Stimulated activated CD4-positive, alpha-beta T cell treated with anti-CD3 and anti-CD28 coated beads, Interleukin-15, amount 100 ng/mL, for 24 hours (primary cell): Measurements from ENCODE around the gene LIPG.

Source experiments
- DNase-seq: peaks from one replicate; pipeline ENCODE4 v3.0.0-alpha.2; 2020

Gene LIPG

GRCh38 chr18:49645196-49645595 is 83.3 kb downstream of the LIPG start:
- DNase-seq, result no peak

DNA sequence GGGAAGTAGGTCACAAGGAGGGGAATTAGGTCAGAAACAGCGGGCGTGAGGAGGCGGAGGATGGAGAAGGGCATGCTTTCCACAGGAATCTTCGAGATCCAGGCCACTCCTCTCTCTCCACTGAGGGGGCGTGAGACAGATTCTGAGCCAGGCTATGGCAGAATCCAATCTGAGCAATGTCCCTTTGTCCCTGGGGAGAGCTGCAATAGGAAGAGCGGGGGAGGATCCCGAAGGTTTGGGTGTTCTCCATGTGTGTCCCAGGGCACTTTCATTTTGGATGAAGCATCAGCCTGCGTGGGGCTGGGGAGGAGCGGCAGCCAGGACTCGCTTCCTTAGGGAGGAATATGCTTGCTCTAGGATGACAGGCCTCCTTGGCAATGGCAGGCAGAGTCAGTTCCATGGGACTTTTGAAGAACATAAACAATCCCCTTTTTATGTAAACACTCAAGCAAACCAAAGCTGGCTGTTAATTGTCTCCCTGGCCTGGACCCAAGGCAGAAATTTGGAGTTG is 84.0 kb downstream of the LIPG start:
- DNase-seq, result no peak

DNA sequence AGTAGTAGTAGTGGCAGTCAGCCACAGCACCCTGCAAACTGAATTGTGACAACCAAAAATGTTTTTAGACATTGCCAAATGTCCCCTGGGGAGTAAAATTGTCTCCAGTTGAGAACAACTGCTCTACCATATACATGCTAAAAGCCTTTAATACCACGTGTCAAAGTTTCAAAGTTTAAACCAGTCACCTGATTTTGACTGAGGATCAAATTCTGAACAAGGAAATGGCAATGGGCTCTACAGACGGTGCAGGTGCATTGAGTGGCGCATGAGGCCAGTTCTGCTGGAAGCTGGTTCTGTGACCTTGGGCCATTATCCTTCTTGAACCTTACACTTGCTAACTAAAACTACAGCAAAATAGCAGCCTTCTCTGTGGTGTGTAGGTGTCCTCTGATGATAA is 85.0 kb downstream of the LIPG start:
- no peak for DNase-seq

GRCh38 chr18:49647496-49648168 is 85.8 kb downstream of the LIPG start:
- no peak for DNase-seq

GRCh38 chr18:49648326-49648725 is 86.5 kb downstream of the LIPG start:
- DNase-seq, result no peak
